ENCODE measurements around the gene TAB2. TPM values are rescaled to one million over a fixed set of nuclear protein-coding genes. Genes with fewer than 3 reads are reported as not detected.

The TAB2 gene
- total RNA-seq, 1 experiment from 2014 or later, result 55.6 TPM

DNA sequence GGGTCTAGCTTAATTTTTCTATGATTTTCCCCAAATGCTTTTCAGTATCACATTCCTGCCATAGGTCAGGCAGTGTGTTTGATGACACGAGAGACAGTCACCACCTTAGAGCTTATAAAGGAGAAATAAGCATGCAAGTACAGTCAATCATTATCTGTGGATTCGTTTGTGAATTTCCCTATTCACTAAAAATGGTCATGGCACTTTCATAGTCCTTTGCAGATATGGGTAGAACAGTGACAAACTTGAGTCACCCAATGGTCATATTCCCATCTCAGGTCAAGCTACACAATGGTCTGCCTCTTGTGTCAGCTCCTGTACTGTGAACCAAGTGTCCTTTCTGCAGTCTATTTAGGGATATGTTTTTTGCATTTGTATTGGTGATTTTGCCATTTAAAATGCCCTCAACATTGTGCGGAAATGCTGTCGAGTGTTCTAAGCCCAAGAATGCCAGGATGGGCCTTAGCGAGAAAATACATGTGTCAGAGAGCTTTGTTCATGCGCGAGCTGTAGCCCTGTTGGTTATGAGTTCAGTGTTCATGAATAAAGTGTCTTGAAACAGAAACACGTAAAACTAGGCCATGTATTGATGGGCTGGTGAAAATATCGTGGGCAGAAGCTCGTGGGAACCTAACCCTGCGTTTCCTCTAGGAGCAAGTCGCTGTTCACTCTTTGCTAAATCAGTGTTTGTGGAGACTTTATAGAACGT, 102.3 kb downstream of the TAB2 start:
- H3K27me3 Mint-ChIP-seq (ENCODE audit: low read depth), result no peaks in the 10 kb centered on the region
- ATAC-seq (no peak), DNase-seq (ENCODE audit: low spot score) (no peak)
- POLR2A ChIA-PET, result no interaction called here
- H3K27ac Mint-ChIP-seq, result no peak overlapping the region
- H3K36me3 Mint-ChIP-seq, result no peaks in the 10 kb centered on the region
- CTCF ChIA-PET, result interaction anchor here (2.9 kb wide), 1 partner anchor 12 kb away, joined by 17 read pairs; no protein-coding TSS in a partner anchor
- H3K9me3 Mint-ChIP-seq, result peaks cover 11% of the 10 kb centered on the region; the same call in 1 of the 2 replicates
- H3K4me1 Mint-ChIP-seq, result peaks cover 13% of the 10 kb centered on the region
- TF ChIP-seq, protein P1, sequence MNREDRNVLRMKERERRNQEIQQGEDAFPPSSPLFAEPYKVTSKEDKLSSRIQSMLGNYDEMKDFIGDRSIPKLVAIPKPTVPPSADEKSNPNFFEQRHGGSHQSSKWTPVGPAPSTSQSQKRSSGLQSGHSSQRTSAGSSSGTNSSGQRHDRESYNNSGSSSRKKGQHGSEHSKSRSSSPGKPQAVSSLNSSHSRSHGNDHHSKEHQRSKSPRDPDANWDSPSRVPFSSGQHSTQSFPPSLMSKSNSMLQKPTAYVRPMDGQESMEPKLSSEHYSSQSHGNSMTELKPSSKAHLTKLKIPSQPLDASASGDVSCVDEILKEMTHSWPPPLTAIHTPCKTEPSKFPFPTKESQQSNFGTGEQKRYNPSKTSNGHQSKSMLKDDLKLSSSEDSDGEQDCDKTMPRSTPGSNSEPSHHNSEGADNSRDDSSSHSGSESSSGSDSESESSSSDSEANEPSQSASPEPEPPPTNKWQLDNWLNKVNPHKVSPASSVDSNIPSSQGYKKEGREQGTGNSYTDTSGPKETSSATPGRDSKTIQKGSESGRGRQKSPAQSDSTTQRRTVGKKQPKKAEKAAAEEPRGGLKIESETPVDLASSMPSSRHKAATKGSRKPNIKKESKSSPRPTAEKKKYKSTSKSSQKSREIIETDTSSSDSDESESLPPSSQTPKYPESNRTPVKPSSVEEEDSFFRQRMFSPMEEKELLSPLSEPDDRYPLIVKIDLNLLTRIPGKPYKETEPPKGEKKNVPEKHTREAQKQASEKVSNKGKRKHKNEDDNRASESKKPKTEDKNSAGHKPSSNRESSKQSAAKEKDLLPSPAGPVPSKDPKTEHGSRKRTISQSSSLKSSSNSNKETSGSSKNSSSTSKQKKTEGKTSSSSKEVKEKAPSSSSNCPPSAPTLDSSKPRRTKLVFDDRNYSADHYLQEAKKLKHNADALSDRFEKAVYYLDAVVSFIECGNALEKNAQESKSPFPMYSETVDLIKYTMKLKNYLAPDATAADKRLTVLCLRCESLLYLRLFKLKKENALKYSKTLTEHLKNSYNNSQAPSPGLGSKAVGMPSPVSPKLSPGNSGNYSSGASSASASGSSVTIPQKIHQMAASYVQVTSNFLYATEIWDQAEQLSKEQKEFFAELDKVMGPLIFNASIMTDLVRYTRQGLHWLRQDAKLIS (CRISPR knock-in tag; IDR thresholded peaks at IDR 0.05; ENCODE audit: borderline replicate concordance), result no peak
- TF ChIP-seq GTF2I (CRISPR knock-in tag; conservative IDR thresholded peaks at IDR 0.05) (no peak), FOXP1 (CRISPR knock-in tag; IDR thresholded peaks at IDR 0.05; ENCODE audit: borderline replicate concordance) (no peak), KAT7 (CRISPR knock-in tag; IDR thresholded peaks at IDR 0.05; ENCODE audit: borderline replicate concordance) (no peak), GRHL2 (CRISPR knock-in tag; IDR thresholded peaks at IDR 0.05; ENCODE audit: insufficient replicate concordance, severe bottlenecking) (no peak)
- TF ChIP-seq, protein P2, sequence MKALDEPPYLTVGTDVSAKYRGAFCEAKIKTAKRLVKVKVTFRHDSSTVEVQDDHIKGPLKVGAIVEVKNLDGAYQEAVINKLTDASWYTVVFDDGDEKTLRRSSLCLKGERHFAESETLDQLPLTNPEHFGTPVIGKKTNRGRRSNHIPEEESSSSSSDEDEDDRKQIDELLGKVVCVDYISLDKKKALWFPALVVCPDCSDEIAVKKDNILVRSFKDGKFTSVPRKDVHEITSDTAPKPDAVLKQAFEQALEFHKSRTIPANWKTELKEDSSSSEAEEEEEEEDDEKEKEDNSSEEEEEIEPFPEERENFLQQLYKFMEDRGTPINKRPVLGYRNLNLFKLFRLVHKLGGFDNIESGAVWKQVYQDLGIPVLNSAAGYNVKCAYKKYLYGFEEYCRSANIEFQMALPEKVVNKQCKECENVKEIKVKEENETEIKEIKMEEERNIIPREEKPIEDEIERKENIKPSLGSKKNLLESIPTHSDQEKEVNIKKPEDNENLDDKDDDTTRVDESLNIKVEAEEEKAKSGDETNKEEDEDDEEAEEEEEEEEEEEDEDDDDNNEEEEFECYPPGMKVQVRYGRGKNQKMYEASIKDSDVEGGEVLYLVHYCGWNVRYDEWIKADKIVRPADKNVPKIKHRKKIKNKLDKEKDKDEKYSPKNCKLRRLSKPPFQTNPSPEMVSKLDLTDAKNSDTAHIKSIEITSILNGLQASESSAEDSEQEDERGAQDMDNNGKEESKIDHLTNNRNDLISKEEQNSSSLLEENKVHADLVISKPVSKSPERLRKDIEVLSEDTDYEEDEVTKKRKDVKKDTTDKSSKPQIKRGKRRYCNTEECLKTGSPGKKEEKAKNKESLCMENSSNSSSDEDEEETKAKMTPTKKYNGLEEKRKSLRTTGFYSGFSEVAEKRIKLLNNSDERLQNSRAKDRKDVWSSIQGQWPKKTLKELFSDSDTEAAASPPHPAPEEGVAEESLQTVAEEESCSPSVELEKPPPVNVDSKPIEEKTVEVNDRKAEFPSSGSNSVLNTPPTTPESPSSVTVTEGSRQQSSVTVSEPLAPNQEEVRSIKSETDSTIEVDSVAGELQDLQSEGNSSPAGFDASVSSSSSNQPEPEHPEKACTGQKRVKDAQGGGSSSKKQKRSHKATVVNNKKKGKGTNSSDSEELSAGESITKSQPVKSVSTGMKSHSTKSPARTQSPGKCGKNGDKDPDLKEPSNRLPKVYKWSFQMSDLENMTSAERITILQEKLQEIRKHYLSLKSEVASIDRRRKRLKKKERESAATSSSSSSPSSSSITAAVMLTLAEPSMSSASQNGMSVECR (CRISPR knock-in tag; IDR thresholded peaks at IDR 0.05; ENCODE audit: borderline replicate concordance), result no peak
- TF ChIP-seq, protein P3, sequence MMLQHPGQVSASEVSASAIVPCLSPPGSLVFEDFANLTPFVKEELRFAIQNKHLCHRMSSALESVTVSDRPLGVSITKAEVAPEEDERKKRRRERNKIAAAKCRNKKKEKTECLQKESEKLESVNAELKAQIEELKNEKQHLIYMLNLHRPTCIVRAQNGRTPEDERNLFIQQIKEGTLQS (CRISPR knock-in tag; conservative IDR thresholded peaks at IDR 0.05), result no peak
- H3K4me3 Mint-ChIP-seq, result no peak overlapping the region

DNA sequence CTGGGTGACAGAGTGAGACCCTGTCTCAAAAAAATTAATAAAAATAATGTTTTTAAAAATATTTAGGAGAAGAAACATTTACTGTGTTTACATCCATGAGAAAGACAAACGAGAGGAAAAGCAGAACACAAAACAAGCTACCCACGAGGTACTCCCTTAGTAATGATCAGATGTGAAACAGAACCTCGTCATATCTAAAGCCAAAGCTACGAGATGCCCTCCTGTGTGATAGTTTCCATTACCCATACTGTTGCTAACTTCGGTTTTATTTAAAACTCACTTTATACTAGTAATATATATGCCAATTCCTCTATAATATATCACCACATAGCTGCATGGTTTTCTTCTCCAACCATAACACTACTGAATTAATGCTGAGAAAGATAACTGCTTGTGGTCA, 103.6 kb downstream of the TAB2 start:
- H3K4me3 Mint-ChIP-seq, result no peak overlapping the region
- H3K4me1 Mint-ChIP-seq, result peaks cover 13% of the 10 kb centered on the region
- ChIA-PET CTCF (interaction anchor here (2.9 kb wide), 1 partner anchor 11 kb away, joined by 17 read pairs; no protein-coding TSS in a partner anchor), POLR2A (no interaction called here)
- ATAC-seq (no peak), DNase-seq (ENCODE audit: low spot score) (no peak)
- no peaks in the 10 kb centered on the region for H3K36me3 Mint-ChIP-seq
- H3K27ac Mint-ChIP-seq, result no peak overlapping the region
- 0 out of 2 replicates have a peak, but pooled peaks cover 4% of the 10 kb centered on the region for H3K9me3 Mint-ChIP-seq
- no peaks in the 10 kb centered on the region for H3K27me3 Mint-ChIP-seq (ENCODE audit: low read depth)
- no peak for TF ChIP-seq GABPB1 (CRISPR knock-in tag; IDR thresholded peaks at IDR 0.05)
- no peak for TF ChIP-seq ZNF396 (CRISPR knock-in tag; IDR thresholded peaks at IDR 0.05; ENCODE audit: borderline replicate concordance)
- no peak for TF ChIP-seq ZNF416 (CRISPR knock-in tag; IDR thresholded peaks at IDR 0.05)
- TF ChIP-seq, protein P4, sequence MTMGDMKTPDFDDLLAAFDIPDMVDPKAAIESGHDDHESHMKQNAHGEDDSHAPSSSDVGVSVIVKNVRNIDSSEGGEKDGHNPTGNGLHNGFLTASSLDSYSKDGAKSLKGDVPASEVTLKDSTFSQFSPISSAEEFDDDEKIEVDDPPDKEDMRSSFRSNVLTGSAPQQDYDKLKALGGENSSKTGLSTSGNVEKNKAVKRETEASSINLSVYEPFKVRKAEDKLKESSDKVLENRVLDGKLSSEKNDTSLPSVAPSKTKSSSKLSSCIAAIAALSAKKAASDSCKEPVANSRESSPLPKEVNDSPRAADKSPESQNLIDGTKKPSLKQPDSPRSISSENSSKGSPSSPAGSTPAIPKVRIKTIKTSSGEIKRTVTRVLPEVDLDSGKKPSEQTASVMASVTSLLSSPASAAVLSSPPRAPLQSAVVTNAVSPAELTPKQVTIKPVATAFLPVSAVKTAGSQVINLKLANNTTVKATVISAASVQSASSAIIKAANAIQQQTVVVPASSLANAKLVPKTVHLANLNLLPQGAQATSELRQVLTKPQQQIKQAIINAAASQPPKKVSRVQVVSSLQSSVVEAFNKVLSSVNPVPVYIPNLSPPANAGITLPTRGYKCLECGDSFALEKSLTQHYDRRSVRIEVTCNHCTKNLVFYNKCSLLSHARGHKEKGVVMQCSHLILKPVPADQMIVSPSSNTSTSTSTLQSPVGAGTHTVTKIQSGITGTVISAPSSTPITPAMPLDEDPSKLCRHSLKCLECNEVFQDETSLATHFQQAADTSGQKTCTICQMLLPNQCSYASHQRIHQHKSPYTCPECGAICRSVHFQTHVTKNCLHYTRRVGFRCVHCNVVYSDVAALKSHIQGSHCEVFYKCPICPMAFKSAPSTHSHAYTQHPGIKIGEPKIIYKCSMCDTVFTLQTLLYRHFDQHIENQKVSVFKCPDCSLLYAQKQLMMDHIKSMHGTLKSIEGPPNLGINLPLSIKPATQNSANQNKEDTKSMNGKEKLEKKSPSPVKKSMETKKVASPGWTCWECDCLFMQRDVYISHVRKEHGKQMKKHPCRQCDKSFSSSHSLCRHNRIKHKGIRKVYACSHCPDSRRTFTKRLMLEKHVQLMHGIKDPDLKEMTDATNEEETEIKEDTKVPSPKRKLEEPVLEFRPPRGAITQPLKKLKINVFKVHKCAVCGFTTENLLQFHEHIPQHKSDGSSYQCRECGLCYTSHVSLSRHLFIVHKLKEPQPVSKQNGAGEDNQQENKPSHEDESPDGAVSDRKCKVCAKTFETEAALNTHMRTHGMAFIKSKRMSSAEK (CRISPR knock-in tag; IDR thresholded peaks at IDR 0.05; ENCODE audit: borderline replicate concordance), result no peak
- no peak for TF ChIP-seq SP1 (CRISPR knock-in tag; conservative IDR thresholded peaks at IDR 0.05)
- TF ChIP-seq, protein P5, sequence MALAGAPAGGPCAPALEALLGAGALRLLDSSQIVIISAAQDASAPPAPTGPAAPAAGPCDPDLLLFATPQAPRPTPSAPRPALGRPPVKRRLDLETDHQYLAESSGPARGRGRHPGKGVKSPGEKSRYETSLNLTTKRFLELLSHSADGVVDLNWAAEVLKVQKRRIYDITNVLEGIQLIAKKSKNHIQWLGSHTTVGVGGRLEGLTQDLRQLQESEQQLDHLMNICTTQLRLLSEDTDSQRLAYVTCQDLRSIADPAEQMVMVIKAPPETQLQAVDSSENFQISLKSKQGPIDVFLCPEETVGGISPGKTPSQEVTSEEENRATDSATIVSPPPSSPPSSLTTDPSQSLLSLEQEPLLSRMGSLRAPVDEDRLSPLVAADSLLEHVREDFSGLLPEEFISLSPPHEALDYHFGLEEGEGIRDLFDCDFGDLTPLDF (CRISPR knock-in tag; IDR thresholded peaks at IDR 0.05), result no peak
- TF ChIP-seq, protein P6, sequence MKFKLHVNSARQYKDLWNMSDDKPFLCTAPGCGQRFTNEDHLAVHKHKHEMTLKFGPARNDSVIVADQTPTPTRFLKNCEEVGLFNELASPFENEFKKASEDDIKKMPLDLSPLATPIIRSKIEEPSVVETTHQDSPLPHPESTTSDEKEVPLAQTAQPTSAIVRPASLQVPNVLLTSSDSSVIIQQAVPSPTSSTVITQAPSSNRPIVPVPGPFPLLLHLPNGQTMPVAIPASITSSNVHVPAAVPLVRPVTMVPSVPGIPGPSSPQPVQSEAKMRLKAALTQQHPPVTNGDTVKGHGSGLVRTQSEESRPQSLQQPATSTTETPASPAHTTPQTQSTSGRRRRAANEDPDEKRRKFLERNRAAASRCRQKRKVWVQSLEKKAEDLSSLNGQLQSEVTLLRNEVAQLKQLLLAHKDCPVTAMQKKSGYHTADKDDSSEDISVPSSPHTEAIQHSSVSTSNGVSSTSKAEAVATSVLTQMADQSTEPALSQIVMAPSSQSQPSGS (CRISPR knock-in tag; IDR thresholded peaks at IDR 0.05; ENCODE audit: borderline replicate concordance, low read depth), result no peak
- TF ChIP-seq, protein P7, sequence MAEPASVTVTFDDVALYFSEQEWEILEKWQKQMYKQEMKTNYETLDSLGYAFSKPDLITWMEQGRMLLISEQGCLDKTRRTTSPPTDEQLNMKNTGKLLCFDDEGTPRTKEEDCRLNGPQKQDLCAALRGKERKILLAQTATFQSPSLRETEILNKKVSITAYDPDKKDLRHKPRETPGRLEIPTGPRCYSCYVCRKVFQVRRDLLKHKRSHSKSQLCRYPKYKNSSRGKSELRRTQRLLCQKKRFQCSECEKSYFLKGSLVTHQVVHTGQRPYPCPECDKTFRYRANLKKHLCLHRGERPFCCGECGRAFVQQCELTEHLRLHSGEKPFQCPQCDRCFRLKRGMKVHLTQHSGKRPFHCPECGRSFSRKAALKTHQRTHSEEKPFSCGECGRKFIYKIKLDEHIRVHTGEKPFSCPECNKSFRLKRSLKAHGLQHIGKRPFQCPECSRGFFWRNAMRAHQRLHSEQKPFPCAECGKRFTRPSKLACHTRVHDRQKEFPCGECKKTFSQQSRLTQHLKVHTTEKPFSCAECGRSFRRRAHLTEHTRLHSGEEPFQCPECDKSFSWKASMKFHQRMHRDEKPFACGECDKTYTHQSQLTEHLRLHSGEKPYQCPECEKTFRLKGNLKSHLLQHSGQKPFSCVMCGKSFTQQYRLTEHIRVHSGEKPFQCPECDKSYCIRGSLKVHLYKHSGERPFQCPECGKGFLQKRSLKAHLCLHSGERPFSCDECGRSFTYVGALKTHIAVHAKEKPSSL (CRISPR knock-in tag; conservative IDR thresholded peaks at IDR 0.05), result no peak

Data from WTC11 (cell line).